Measurements from ENCODE around the gene KRT33A.
"Not testable (repeated sequence)": the region's sequence is repeated elsewhere in the genome, so short reads cannot be mapped to it uniquely, and the experiment has no call there.

KRT33A gene

DNA sequence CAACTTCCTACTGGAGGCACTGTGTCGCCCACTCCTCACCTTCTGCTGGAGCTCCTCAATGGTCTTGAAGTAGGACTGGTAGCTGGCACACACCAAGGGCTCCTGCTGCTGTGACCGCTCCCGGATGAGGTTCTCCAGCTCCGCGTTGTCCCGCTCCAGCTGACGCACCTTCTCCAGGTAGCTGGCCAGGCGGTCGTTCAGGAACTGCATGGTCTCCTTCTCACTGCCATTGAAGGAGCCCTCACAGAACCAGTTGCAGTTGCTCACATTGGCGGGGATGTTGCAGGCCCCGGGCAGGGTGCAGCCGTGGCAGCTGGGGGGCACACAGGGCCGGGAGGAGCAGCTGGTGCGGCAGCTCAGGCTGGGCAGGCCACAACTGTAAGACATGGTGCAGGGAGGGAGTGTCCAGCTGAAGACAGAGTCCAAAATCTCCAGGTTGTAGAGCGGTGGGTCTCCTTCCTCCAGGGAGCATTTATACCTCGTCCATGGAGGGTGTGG is at the start of gene KRT33A:
TSS of gene KRT33A (minus strand) at position 448 of the 498 bp plus-strand sequence. CDS start at position 387, 61 bp downstream.
- not testable (repeated sequence) for DNase-seq (ENCODE audit: low spot score)

DNA sequence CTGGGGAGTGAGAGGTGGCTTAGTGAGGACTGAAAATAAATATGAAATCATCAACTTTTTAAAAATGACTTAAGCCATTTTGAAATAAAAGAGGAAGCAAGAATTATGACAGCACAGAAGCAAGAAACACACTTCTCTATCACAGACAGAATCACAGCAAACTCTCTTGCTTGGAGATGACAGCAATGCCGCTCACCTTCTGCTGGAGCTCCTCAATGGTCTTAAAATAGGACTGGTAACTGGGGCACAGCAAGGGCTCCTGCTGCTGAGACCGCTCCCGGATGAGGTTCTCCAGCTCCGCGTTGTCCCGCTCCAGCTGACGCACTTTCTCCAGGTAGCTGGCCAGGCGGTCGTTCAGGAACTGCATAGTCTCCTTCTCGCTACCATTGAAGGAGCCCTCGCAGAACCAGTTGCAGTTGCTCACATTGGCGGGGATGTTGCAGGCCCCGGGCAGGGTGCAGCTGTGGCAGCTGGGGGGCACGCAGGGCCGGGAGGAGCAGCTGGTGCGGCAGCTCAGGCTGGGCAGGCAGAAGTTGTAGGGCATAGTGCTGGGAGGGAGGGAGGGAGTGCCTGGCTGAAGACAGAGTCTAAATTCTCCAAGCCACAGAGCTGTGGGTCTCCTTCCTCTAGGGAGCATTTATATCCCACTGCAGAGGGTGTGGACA is 46.5 kb upstream of the KRT33A start, which contains the start of gene KRT31:
TSS of gene KRT31 (minus strand) at position 613 of the 665 bp plus-strand sequence. CDS start at position 544, 69 bp downstream.
- no peak for DNase-seq (ENCODE audit: low spot score)

- DNase-seq (ENCODE audit: low spot score), result no peak
Measured at GRCh38 chr17:41396340-41396739, 45.7 kb upstream of the KRT33A start.

DNA sequence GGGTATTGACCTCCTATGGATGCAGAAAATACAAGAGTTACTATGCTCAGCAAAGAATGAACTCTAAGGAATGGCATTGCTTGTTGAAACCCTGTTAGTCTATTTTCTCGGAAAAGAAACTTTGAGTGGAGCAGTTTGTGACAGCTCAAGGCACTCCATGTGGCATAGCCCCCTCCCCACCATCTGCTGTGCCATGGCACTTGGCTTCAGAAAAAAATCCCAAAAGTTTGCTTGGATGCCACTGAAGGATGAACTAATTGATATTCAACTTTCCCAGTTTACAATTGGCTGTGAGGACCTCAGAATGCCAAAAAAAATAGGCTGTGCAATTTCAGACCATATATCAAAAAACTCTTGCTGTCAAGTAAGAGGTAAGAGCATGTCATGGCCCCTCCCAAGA is 45.0 kb upstream of the KRT33A start:
- DNase-seq (ENCODE audit: low spot score), result no peak

DNA sequence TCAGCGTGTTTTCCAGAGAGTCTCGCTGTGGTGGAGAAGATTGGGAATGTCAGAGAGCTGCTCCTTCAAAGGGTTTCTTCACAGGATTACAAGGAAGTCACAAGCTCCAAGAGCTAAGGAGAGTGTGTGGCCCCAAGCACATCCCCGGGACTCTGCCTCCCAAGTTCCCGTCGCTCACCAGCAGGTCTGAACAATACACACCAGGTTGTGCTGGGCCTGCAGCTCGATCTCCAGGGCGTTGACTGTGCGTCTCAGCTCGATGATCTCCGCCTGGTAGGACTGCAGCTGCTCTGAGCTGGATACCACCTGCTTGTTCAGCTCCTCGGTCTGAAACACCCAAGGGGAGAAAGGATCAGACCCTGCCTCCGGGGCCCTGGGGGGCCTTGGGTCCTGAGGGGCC is 44.4 kb upstream of the KRT33A start:
- not testable (repeated sequence) for DNase-seq (ENCODE audit: low spot score)

DNA sequence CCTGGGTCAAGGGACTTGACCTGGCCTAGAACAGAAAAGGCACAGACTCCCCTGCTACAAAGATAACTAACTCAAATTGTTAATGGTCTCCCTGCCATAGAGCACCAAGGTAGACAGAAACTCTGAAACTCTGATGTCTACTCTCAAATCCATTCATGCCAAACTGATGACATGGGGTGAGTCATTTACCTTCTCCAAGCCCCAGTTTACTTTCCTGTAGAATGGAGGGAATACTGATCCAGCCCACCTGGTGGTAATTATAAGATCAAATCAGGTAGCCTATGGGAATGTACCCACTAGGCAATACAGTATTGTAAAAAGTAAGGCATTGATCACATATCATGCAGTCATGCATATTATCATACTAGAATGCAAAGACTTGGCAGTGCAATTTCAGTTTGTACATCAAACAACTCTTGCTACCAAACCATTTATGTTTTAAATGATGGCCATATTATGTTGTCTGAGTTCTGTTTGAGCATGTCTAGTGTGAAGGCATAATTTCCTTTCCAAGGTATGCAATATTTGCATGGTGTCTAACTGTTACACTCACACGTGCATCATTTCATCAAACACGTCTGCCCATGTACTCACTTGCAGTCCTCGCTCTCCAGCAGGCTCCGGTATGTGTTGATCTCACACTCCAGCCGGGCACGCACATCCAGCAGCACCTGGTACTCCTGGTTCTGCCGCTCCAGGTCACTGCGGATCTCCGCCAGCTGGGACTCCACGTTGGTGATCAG is 43.8 kb upstream of the KRT33A start:
- DNase-seq (ENCODE audit: low spot score), result no peak

DNA sequence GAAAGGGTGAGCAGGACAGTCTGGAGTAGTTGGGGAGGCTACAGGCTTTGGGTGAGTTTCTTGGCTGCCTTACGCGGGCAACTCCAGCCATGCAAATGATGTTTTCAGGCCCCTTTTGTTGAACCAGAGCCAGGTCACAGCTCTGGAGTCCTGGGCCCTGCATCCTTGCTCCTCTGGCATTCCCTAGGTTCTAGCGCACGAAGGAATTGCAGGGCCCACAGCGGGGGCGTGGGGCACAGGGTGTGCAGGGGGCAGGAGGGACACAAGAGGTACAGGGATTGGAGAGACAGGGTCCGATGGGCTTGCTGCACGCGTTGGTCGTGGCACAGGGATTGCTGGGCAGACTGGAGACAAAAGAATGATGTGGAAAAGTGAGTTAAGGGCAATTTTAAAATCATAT is 43.2 kb upstream of the KRT33A start:
- DNase-seq (ENCODE audit: low spot score), result no peak

DNA sequence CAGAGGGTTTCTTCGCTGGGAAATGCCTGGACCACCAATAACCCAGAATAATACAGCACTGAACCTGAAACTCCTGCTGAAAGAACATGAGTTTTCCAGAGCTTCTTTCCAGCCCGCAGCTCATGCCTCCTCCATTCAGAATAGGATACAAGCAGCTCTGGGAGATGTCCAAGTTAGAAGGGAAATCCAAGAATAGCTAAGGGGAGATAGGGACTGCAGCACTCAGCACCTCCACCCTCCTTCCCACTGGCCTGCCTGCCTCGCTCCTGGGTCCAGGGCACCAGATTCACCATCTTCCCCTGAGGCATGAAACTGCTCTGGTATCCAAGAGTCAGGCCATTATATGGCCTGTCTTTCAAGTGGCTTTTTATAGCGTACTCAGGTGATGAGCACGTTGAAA is 42.7 kb upstream of the KRT33A start:
- DNase-seq (ENCODE audit: low spot score), result no peak

DNA sequence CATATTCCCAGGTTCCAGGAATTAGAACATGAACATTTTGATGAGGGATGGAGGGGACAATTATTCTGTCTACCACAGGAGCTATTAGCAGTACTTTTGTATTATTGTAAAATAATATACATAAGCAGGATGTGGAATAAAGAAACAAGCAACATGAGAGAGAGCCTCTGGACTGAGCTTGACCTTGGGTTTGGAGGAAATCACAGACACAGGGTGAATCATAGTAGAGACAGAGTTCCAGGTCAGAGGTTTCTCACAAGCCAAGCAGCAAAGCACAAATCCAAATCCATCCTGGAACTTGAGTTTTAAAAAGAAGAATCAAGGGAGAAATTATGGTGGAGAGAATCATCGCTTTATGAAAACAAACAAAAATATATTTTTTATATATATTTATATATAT is 41.6 kb upstream of the KRT33A start:
- DNase-seq (ENCODE audit: low spot score), result no peak

DNA sequence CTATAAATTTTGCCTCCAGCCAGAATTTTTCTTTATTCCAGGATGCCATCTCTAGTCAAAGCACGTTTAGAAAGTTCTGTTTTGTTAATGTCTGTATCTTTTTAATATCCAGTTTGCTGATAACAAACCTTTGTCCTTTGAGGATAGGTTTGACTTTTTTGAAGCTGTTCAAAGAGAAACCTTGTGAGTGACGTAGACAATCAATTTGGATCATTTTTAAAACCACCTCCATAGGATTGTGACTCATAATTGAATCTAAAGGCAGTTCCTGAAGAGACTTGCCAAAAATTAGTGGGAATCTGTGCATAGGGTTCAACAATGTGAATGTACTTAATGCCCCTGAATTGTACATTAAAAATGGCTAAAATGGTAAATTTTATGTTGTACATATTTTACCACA is 40.9 kb upstream of the KRT33A start:
- DNase-seq (ENCODE audit: low spot score), result no peak

DNA sequence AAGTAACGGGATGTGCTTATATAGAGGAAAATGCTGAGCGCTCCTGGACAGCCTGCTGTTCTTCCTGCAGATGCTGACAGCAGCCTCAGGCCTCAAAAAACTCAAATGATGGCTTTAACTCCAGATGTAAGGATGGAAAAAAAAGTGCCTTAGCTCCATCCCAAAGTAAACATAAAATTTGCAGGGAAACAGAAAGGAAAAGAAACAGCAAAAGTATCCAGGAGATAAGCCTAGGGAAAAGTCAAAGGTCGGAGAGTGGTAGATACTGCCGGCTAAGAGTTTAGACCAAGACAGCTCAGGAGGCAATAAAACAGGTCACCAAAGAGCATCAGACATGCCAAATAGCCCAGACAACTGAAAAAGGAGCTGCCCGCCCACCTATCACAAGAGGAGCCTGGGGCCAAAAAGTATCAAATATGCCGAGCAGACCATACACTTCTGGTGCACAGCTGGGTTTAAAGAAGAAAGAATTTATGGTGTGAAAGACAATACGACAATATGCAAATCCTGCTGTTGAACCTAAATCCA is 39.8 kb upstream of the KRT33A start:
- DNase-seq (ENCODE audit: low spot score), result no peak

DNA sequence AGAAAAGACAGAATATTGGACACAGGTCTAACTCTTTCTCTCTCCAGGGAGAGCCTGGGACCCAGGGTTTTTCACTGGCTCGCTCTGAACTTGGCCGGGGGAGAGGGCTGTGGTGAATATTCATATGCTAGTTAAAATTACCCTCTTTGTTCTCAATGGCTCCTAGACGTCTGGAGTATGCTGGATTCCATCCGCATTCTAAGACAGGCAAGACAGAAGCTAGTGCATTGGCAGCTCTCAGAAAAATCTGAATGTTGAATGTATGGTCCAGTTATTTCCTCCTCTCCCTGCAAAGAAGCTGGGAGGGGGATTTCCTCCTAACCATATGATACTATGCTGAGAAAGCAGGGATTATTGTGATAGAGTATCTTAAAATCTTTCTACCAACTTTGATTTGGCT is 37.0 kb upstream of the KRT33A start:
- DNase-seq (ENCODE audit: low spot score), result no peak

DNA sequence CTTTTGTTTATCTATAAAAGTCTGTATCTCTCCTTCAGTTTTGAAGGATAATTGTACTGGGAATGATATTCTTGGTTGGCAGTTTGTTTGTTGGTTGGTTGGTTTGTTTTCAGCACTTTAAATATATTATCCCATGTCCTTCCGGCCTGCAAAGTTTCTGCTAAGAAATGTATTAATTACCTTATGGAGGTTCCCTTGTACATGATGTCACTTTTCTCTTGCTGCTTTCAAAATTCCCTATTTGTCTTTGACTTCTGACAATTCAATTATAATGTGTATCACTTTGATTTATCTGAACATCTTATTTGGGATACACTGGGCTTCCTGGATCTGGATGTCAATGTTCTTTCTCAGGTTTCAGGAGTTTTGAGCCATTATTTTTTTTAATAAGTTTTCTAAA is 35.6 kb upstream of the KRT33A start:
- no peak for DNase-seq (ENCODE audit: low spot score)

GRCh38 chr17:41383690-41384089 is 33.1 kb upstream of the KRT33A start:
- no peak for DNase-seq (ENCODE audit: low spot score)

DNA sequence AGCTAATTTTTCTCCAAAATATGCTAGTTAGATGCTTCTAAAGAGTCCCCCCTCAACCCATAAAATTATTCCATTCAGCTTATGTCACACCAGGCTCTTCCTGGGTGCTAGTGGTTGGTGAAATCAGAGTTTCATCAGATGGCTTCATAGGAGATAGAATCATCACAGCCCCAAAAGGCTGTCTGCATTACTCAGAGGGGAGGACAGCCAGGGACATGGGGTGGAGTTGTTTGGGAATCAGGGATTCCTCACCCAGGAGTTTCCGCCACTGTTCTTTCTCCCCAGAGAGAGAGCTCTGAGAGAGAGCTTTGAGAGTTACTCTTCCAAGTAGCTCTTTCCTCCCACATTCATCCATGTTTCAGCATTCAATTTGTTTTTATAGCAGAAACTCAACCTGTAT is 31.8 kb upstream of the KRT33A start:
- DNase-seq (ENCODE audit: low spot score), result no peak

- DNase-seq (ENCODE audit: low spot score), result not testable (repeated sequence)
Measured at GRCh38 chr17:41381943-41382342, 31.3 kb upstream of the KRT33A start, which contains the start of gene KRT34. Gene KRT34 (minus strand): TSS chr17:41382306. CDS start chr17:41382246, 60 bp downstream.

GRCh38 chr17:41380091-41380490 is 29.5 kb upstream of the KRT33A start:
- DNase-seq (ENCODE audit: low spot score), result not testable (repeated sequence)

- no peak for DNase-seq (ENCODE audit: low spot score)
Measured at GRCh38 chr17:41377546-41377945, 26.9 kb upstream of the KRT33A start.

- no peak for DNase-seq (ENCODE audit: low spot score)
Measured at GRCh38 chr17:41369713-41370112, 19.1 kb upstream of the KRT33A start, which contains the start of gene KRT33B. Gene KRT33B (minus strand): TSS chr17:41369813. CDS start chr17:41369750, 63 bp downstream.

- DNase-seq (ENCODE audit: low spot score), result no peak
Measured at GRCh38 chr17:41369023-41369422, 18.4 kb upstream of the KRT33A start.

GRCh38 chr17:41367426-41368075 is 16.9 kb upstream of the KRT33A start:
- no peak for DNase-seq (ENCODE audit: low spot score)

DNA sequence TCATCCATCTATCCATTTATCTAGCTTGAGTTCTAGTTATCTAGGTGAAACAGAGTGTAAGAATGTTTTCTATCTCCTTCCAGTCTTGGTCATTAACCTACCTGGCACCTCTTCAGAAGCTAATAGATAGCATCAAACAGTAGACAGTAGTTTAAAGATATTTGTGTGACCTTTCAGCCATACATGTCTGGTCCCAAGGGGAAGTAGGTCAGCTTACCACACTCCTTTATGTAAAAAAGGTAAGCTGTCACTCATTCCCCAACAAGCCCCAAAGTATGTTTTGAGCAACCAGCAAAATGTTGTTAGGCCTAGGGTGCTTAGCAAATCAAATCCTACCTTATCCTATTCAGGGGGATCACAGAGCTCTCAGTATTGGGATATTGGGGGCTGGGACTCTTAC is 15.4 kb upstream of the KRT33A start:
- no peak for DNase-seq (ENCODE audit: low spot score)
